Stimulated activated CD8-positive, alpha-beta memory T cell treated with anti-CD3 and anti-CD28 coated beads, Interleukin-2, amount 100 ng/mL, for 48 hours (primary cell): Measurements from ENCODE around the gene ZBTB20.
"Not testable (repeated sequence)": the region's sequence is repeated elsewhere in the genome, so short reads cannot be mapped to it uniquely, and the experiment has no call there.

Source experiments
- DNase-seq, 2 donors: peaks; one replicate each; pipeline ENCODE4 v3.0.0-alpha.2; 2020; ENCODE audit warnings: low read depth in 2 of 2

ZBTB20 gene

GRCh38 chr3:115146418-115147328, at the start of gene ZBTB20:
Gene ZBTB20, minus strand, starts transcription at chr3:115147288.
- peak; percentile 43 to 47 for DNase-seq

DNA sequence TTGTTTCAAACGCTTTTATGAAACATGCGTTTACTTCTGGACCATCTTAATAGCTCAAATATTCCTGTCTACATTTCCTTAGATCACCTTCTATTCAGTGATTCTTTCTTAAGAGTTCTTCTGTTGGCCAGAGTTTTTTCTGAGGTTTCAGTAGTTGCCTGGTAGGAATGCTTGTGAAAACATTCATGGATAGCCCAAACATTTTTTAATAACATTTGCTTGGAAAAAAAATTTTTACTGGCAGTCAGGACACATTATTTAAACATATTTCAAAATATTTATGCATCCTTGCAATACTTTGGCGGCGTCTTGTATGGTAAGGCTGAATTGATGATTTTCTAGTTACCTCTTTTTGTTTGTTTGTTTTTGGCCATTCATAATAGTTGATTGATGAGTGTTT, 47.4 kb upstream of the ZBTB20 start:
- no peak for DNase-seq

GRCh38 chr3:115190747-115191146, 43.7 kb upstream of the ZBTB20 start:
- DNase-seq = no peak

DNA sequence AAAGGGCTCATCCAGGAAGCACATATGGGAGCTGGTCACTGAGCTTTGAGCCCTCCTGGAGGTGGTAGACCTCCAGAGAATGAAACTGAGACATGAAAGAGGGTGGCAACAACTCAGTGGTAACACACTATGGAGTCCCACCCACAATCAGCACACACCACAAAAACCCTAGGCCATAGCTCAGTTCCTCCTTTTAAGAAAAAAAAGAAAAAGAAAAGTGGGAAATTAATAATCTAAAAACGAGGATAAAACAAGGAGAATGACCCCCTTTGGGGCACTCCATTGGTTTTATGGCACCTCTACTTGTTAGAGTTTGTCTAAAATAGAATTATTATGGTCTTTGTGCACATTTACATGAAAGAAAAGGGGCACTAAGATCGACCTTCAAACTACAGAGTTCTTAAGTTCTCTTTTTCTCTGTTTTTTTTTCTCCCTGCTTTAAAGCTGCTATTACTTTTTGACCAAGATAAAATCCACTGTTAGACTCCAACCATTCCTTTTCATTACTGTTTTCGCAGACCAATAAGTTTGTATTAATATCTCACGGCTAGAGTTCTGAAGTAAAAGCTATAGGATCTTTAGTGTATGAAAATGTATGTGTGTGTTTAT, 40.2 kb upstream of the ZBTB20 start:
- DNase-seq = no peak

GRCh38 chr3:115186351-115187148, 39.5 kb upstream of the ZBTB20 start:
- no peak for DNase-seq

GRCh38 chr3:115184859-115185572, 37.9 kb upstream of the ZBTB20 start:
- not testable (repeated sequence) for DNase-seq

DNA sequence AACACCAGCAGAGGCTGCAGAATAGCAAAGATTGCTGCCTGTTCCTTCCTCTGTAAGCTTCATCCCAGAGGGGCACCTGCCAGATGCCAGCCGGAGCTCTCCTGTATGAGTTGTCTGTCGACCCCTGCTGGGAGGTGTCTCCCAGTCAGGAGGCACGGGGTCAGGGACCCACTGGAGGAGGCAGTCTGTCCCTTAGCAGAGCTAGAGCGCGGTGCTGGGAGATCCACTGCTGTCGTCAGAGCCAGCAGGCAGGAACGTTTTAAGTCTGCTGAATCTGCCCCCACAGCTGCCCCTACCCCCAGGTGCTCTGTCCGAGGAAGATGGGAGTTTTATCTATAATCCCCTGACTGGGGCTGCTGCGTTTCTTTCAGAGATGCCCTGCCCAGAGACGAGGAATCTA, 31.8 kb upstream of the ZBTB20 start:
- not testable (repeated sequence) for DNase-seq

- no peak for DNase-seq
Measured at GRCh38 chr3:115169808-115170207, 22.7 kb upstream of the ZBTB20 start.

DNA sequence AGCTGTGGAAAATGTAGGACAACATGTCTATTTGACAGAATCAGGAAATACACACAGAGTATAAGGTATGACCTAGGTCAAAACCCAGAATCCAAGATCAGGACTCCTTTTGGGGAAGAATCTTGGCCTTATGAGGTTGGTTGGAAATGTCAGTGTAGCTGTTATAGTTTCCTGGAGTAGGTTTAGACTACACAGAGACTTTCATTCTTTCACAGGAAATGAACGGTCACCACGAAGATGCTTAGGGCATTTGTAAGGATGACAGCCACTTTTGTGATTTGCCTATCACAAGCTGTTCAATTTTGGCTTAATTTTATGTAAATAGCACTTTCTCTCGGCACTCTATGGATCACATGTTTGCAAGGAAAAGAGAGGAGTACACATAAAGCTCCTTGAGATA, 18.6 kb upstream of the ZBTB20 start:
- no peak for DNase-seq

GRCh38 chr3:115165266-115165665, 18.2 kb upstream of the ZBTB20 start:
- no peak for DNase-seq

GRCh38 chr3:115164374-115165221, 17.5 kb upstream of the ZBTB20 start:
- no peak for DNase-seq

DNA sequence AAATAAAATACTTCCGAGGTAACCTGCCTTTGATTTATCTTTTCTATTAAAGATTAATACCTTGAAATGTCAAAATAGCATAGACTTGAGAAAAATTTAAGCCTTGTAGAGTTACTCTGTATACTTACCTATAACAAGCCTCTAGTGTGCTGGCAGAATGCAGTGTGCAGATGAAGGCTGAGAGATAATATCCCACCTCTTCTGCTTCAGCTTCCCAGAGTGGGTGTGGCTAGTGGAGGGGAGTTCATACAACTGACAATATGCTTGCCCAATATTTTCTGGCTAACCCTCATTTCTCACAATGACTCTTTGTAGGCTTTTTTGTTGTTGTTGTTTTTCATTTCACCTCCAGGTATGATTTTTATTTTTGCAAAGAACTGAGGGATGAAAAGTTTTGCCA, 15.7 kb upstream of the ZBTB20 start:
- DNase-seq = no peak

DNA sequence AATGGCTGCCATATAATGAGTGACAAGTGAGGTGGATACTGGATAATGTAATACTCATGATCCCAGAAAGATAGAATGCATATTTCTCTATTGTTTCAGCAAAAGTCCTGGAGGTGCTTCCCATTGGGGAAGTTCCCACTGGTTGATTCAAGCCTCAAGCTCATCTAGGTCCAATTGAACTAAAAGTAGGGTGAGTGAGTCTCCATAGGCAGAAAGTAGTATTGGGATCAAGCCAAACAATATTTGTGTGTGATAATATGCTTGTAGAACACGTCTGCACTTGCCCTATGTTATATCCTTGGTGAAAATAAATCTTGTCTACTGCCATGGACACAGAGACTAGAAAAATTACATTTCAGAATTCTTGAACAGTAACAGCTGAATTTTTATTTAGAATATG, 14.8 kb upstream of the ZBTB20 start:
- DNase-seq = no peak

- DNase-seq = no peak
Measured at GRCh38 chr3:115161168-115161834, 14.2 kb upstream of the ZBTB20 start.

GRCh38 chr3:115160295-115160694, 13.2 kb upstream of the ZBTB20 start:
- no peak for DNase-seq

DNA sequence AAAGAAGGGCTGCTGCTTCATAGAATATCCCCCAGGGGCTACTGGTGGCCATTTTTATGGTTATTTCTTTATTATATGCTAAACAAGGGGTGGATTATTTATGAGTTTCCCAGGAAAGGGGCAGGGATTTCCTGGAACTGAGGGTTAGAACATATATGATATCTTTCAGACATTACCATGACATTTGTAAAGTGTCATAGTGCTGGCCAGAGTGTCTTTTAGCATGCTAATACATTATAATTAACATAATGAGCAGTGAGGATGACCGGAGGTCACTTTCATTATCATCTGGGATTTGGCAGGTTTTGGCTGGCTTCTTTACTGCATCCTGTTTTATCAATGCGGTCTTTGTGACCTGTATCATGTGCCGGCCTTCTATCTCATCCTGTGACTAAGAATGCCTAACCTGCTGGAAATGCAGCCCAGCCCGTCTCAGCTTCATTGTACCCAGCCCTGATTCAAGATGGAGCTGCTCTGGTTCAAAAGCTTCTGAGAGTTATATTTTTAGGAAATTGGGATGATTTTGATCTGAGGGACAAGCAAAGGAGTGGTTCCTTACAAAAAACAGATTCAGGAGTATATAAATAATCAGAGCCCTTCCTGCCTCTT, 9.1 kb upstream of the ZBTB20 start:
- no peak for DNase-seq

- no peak for DNase-seq
Measured at GRCh38 chr3:115154611-115155010, 7.5 kb upstream of the ZBTB20 start.

DNA sequence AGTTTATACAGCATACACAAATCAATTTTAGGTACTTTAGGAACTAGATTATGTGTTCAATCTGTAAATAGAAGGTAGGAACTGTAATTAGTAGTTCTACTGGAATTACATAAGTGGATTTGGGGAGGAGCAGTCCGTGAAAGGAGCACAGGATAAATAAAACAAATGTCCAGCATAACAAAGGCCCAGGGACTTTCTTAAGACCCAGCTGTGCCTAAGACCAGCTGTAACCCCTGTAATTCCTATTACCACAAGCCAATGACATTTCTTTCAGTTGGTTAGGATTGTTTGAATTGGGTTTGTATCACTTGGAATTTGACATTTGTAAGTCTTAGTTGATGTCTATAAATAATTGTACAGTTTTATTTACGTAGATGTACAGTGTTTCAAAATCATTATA, 4.8 kb upstream of the ZBTB20 start:
- no peak for DNase-seq

GRCh38 chr3:115148142-115148790, 1.2 kb upstream of the ZBTB20 start:
- no peak for DNase-seq
